NAMALWA (cell line): ENCODE data around the gene USP27X.

Source experiments
- DNase-seq: peaks from one replicate; pipeline ENCODE4 v3.0.0-alpha.2; 2015; ENCODE audit warnings: low spot score

Gene USP27X

DNA sequence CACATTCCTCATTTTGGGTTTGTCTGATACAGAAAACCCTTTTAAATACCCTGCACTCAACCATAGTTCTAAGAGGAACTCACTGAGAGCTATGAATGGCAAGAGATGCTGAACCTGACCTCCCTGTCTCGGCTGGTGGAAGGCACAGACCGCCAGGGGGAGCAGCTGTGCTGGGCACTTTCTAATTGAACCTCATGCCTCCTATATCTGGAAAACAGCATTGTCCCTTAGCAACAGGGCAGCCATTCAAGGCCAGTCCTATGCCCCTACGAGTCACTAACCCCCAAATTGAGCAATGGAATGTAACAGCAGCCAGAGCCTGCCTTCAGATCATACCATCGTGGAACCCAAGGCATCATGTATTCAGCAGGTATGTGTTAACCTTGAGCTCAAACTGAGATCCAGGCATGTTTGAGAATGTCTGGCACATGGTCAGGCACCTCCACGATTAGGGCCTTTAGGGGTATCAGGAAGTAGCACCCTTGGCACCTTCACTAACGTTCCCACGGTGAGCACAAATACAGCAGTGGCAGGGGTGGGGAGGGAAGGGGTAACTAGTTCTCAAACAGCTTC is 5.1 kb downstream of the USP27X start:
- DNase-seq: peak; percentile 68

DNA sequence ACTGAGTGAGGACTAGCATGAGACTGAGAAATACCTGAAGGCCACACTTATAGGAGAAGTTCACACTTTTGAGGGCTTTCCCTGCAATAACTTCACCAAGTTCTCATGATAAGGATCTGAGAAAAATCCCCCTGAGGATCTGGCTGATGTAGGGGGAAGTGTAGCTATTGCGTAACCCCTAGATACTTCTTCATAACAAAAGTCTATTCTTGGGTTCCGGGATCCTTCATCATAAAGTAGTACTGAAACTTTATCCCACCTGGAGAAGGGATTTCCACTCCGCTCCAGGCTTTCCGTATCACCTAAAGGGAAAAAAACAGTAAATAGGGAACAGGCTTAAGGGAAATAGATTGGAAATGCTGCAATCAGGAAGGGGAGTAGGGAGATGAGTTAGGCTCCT is 13.3 kb downstream of the USP27X start:
- no peak for DNase-seq

DNA sequence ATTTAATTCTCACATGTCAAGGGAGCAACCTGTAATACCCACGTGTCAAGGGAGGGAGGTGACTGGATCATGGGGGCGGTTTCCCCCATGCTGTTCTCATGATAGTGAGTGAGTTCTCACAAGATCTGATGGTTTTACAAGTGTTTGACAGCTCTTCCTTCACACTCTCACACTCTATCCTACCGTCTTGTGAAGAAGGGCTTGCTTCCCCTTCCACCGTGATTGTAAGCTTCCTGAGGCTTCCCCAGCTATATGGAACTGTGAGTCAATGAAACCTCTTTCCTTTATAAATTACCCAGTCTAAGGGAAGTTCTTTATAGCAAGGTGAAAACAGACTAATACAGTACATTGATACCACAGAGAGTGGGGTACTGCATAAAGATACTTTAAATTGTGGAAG is 17.7 kb downstream of the USP27X start:
- no peak for DNase-seq

DNA sequence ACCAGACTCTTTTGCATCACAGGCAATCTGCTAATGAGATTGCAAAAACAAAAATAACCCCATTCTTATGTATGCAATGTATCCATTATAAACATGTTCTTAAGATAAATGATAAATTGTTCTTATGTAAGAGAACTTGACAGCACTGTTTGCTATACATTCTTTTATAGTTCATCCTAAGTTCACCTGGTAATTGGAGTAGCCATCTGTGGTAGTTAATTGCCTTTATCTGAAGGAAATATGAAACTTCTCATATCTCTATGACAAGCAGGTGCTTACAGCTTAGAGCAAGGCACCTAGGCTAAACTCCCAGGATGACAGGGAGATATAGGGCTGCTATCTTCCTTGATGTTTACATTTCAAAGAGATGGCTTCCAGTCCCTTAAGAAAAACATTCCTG is 21.8 kb downstream of the USP27X start:
- DNase-seq: no peak

DNA sequence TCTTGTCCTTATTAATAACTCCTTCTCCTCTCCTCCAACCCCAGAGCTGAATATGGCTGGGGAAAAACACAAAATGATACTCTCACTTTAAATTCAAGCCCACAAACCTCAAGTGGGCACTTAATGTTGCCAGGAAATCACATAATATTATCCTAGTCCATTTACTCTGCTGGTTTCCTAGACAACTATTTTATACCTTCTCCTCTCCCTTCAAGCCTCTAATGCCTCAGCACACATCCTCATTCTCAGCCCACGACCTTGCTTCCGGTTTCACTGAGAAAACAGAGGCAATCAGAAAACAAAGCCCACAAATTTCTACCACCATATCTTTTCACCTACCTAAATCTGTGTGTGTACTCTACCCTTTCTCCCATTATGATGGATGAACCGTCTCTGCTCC is 31.1 kb downstream of the USP27X start:
- no peak for DNase-seq

DNA sequence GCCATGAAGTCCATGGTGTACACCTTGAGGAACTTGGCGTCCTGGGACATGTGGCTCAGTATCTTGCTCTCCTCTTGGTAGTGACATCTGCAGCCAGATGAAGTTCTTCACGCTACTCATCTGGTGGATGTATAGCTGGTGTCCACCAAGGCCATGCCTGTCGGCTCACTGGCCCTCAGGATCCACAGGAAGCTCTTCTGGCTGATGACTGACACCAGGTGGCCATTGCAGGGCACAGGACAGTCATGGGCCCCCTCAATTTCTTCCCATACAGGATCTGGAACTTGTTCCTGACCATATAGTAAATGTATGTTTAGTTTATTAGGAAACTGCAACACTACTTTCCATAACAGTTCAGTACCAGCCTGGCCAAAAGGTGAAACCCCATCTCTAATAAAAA is 32.8 kb downstream of the USP27X start:
- DNase-seq: no peak

DNA sequence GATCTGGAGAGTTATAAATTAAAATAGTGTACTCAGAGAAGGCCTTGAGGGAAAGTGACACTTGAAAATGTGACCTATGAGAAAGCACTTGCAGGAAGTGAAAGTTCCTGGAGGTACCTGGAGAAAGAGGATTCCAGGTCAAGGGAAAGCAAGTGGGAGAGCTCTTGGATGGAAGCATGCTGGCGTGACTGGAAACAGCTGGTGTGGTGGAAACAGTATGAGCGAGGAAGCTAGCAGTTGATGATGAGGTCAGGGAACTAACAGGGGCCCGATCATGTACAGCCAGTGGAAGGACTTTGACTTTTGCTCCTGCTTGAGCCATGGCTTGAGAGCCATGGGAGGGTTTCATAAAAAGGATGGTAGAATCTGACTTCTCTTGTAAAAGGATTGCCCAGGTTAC is 33.6 kb downstream of the USP27X start:
- DNase-seq: no peak

DNA sequence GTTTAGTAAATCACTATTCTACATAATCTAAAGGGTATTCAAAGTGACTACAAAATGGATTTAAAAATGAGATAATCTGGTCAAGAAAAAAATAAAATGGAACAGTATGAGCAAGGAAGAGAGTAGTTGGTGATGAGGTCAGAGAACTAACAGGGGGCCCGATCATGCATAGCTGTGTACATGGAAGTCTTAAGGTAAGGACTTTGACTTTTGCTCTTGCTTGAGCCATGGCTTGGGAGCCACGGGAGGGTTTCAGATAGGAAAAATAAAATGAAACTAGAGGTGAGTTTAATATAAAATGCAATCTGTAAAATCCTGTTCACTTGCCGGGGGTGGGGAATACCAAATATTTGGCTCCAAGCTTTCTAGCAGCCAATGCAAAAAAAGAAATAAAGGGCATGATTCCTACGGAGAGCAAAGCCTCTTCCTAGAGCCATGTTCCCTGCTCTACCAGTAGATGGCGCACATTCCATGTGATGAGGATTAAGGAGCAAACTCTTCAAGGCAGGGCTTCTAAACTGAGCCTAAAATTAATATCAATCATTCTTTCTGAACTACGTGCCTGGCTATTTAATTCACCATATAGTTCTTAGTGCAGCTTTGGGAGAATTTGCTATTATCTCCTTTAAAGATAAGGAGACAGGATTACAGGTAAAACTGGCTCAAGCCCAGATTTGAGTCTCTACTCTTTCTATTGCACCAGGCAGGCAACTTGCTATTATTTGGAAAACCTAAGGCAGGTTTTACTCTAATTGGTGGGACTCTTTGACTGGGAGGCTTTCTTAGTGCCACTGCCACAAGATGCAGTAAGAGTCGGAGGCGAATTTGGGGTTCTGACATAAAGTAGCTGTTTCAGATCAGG is 36.3 kb downstream of the USP27X start:
- DNase-seq: peak; percentile 65

DNA sequence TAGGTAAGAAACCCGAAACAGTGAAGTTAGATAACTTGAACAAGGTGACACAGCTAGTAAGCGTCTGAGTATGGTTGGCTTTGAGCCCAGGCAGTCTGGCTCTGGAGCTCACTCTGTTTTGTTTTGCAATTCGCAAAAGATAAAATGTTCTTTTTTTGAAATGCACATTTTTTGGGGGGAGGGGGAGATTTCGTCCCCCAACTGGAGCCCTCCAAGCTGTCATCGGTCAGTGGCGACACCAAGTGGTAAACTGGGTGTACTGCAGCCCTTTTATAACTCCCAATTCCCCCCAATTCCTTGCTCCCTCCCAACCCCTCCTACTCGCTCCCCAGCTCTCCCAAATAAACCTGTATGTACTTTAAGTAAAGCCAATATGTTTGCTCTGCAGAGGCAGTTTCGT is 40.3 kb downstream of the USP27X start:
- peak; percentile 35 for DNase-seq

DNA sequence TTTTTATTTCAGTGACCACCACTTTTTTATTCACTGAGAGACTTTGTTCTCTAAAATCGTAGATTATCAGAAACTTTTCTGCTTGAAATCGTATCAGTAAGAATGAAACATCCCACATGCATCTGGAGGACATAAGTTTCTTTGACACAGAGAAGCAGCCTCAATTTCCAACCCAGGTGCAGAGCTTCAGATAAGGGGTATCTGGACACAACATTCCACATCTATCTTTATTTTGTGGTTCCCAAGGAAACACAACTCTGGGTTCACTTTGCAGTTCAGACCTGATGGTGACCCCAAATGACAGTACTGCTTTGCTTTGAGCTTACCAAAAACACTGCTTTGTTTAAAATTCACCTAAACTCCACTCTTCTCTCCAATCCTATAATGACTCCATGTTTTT is 41.8 kb downstream of the USP27X start:
- DNase-seq: no peak

DNA sequence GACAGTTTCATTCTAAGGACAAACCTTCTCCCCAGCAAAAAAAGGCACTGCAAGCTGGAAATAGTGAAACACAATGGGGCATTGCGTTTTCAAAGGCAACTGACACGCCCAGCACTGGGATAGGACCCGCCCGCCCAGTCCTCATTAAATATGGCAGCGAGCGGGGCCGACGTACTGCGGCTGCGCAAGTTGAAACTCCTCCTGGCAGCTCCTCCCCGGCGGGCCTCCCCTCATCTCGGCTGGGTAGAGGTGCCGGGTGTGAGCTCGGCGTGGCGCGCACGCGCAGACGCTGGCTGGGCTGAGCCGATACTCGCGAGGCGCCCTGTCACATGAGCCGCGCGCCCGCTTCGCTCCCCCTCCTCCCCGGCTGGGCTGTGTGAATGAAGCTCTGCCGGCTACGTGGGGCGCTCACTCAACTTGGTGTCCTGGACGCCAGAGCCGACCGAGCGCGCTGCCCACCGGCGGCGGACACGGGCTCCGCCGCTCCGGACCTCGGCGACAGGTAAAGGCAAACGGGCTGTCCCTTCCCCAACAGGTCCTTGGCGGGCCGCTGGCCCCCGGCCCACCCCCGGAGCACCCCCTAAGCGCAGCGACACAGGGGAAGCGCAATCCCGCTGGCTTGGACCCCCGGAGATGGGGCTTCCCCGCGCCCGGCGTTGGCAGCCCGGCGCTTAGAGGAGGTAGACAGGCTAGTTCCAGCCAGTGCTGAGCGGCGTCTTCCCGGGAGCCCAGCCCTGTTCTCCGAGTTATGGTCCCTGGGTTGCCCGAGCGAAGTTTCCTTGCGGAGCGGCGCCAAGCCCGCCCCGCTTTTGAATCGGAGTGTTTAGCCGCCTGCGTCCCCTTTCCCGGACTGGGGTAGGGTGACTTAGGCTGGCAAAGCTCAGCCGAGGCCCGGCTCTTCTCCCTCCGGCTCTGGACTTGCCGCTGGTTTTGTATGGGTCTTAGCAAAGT is 43.3 kb downstream of the USP27X start, which contains the start of gene CLCN5:
TSS of gene CLCN5 (plus strand) at position 306 of the 951 bp plus-strand sequence. CDS start 2,703 bp downstream, outside the sequence.
- peak; percentile 93 for DNase-seq

DNA sequence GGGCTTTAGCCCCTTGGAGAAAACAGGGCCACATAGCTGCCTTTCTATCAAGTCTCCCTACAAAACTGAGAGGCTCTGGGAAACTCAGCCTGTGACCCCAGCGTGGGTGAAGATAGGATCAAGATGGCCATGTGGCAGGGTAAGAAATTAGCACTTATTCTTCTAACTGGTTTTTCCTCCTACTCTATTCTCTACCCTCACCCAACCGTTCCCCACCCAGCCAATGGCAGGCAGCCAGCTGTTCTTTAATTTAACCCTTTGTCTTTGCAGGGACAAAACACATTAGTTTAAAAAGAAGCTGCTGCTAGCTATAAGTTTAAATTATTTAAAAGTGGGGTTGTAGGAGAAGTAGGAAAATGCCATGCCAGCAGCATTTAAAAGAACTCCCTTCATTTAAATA is 45.9 kb downstream of the USP27X start:
- DNase-seq: no peak

DNA sequence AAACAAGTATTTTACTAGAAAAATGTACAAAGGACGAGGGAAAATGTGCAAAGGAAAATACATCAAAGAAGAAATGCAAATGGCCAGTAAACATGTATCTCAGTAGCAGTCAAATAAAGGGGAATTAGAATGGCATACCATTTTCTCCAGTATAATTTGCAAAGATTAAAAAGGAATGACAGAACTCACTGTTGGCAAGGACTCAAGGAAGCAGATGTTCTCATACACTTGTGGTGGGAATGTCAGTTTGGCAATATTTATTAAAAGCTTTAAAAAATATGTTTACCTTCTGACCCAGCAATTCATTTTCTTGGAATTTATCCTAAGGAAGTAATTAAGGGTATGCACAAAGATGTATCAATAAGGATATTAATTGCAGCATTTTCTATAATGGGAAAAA is 50.8 kb downstream of the USP27X start:
- no peak for DNase-seq
